Measurements from ENCODE around the gene PDX1. TPM values are rescaled to one million over a fixed set of nuclear protein-coding genes. Genes with fewer than 3 reads are reported as not detected.
A peak's percentile ranks its signal among the peaks of the same experiment; 100 is the strongest.

Gene PDX1
- total RNA-seq = under 1 TPM; 0.12 to 0.24 TPM
- not detected for polyA plus RNA-seq (ENCODE audit: insufficient read depth, low read depth, low replicate concordance)
- long read RNA-seq, donor 1 = 0 reads
- long read RNA-seq, donor 2 = 0 reads

DNA sequence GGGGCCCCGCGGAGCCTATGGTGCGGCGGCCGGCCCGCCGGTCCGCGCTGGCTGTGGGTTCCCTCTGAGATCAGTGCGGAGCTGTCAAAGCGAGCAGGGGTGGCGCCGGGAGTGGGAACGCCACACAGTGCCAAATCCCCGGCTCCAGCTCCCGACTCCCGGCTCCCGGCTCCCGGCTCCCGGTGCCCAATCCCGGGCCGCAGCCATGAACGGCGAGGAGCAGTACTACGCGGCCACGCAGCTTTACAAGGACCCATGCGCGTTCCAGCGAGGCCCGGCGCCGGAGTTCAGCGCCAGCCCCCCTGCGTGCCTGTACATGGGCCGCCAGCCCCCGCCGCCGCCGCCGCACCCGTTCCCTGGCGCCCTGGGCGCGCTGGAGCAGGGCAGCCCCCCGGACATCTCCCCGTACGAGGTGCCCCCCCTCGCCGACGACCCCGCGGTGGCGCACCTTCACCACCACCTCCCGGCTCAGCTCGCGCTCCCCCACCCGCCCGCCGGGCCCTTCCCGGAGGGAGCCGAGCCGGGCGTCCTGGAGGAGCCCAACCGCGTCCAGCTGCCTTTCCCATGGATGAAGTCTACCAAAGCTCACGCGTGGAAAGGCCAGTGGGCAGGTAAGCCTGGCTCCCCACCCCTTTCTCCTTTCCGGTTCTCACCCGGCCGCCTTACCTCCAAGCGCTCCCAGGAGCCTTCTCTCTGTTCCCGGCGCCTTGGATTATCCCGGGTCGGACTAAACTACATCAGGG lies at the start of gene PDX1:
Gene PDX1 (plus strand): TSS at position 67 of the 743 bp plus-strand sequence. CDS start 139 bp downstream, at position 206.
- Histone ChIP-seq H3K4me3 (peak within 1 kb of the TSS in 1 of 2 donors; percentile 49), H3K4me1 (peaks cover 21% of the 10 kb centered on the region), H3K27ac (no peak within 1 kb of the TSS), H3K9me3 (no peaks in the 10 kb centered on the region), H3K27me3 (no peaks in the 10 kb centered on the region), H3K36me3 (ENCODE audit: low read depth, missing control alignments) (no peaks in the 10 kb centered on the region)
- DNase-seq = peak; percentile 58
- intact Hi-C loops (cut with DNase I; ENCODE audit: low total_unique reads) = no loop called here
- WGBS, 2 donors = 0 to 1% methylated on average over 8 to 43 of the region's 76 CpGs
- TF ChIP-seq CTCF (IDR thresholded peaks at IDR 0.05) = no peak
- TF ChIP-seq POLR2A (IDR thresholded peaks at IDR 0.05) = no peak

- Histone ChIP-seq H3K27ac (no peak overlapping the region), H3K4me1 (no peaks in the 10 kb centered on the region), H3K27me3 (no peaks in the 10 kb centered on the region), H3K9me3 (no peaks in the 10 kb centered on the region), H3K36me3 (ENCODE audit: low read depth, missing control alignments) (no peaks in the 10 kb centered on the region), H3K4me3 (no peak overlapping the region)
- no peak for DNase-seq
- TF ChIP-seq POLR2A (IDR thresholded peaks at IDR 0.05) (no peak), CTCF (IDR thresholded peaks at IDR 0.05) (no peak)
- intact Hi-C loops (cut with DNase I; ENCODE audit: low total_unique reads) = no loop called here
- WGBS, 2 donors = 86 to 87% methylated on average over 5 of the region's 5 CpGs
These were observed 41.5 kb upstream of the PDX1 start for GRCh38 chr13:27878274-27878673.

GRCh38 chr13:27889471-27889870 lies 30.3 kb upstream of the PDX1 start:
- H3K27ac ChIP-seq = no peak overlapping the region
- WGBS, 2 donors = 38 to 49% methylated on average over 5 of the region's 5 CpGs
- H3K4me1 ChIP-seq = no peaks in the 10 kb centered on the region
- TF ChIP-seq POLR2A (IDR thresholded peaks at IDR 0.05) (no peak), CTCF (IDR thresholded peaks at IDR 0.05) (no peak)
- no peaks in the 10 kb centered on the region for H3K27me3 ChIP-seq
- intact Hi-C loops (cut with DNase I; ENCODE audit: low total_unique reads) = no loop called here
- H3K4me3 ChIP-seq = no peak overlapping the region
- no peaks in the 10 kb centered on the region for H3K9me3 ChIP-seq
- H3K36me3 ChIP-seq (ENCODE audit: low read depth, missing control alignments) = no peaks in the 10 kb centered on the region
- no peak for DNase-seq

DNA sequence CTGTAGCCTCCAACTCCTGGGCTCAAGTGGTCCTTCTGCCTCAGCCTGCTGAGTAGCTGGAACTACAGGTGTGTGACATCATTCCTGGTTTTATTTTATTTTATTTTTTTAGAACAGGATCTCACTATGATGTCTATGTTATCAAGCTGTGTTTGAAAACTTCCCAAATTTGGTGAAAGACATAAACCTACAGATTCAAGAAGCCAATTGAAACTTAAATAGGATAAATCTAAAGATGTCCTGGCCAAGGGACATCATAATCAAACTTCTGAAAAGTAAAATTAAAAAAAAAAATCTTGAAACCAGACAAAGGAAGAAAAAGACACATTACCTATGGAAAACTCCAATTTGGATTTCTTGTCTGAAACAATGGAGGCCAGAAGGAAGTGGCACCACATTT lies 23.1 kb upstream of the PDX1 start:
- TF ChIP-seq POLR2A (IDR thresholded peaks at IDR 0.05) (no peak), CTCF (IDR thresholded peaks at IDR 0.05) (no peak)
- no peaks in the 10 kb centered on the region for H3K27me3 ChIP-seq
- intact Hi-C loops (cut with DNase I; ENCODE audit: low total_unique reads) = no loop called here

DNA sequence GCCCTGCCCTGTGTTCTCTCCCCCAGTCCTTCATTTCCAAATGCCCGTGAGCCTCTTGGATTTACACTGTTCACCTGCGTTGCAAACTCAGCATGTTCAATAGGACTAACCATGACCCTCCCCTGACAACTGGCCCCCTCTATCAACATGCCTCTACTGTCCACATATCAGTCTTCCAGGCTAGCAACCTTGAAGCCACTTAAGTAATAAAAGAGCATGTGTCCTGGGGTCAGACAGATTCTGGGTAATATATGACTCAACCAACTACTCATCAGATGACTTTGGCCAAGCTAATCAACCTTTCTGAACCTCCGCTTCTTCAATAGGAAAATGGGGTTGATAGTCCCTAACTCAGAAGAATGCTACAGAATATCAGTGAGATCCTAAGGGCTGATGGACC lies 15.1 kb upstream of the PDX1 start:
- TF ChIP-seq CTCF (IDR thresholded peaks at IDR 0.05) (no peak), POLR2A (IDR thresholded peaks at IDR 0.05) (no peak)
- H3K4me3 ChIP-seq = no peak overlapping the region
- intact Hi-C loops (cut with DNase I; ENCODE audit: low total_unique reads) = no loop called here
- H3K36me3 ChIP-seq (ENCODE audit: low read depth, missing control alignments) = no peaks in the 10 kb centered on the region
- H3K9me3 ChIP-seq = no peaks in the 10 kb centered on the region
- no peak overlapping the region for H3K27ac ChIP-seq
- no peaks in the 10 kb centered on the region for H3K27me3 ChIP-seq
- no peak for DNase-seq
- WGBS, 2 donors = 90 to 95% methylated on average over 3 of the region's 3 CpGs
- H3K4me1 ChIP-seq = no peaks in the 10 kb centered on the region

More for the DNA sequence above, 23.1 kb upstream of the PDX1 start:
- DNase-seq = no peak
- H3K4me1 ChIP-seq = no peaks in the 10 kb centered on the region
- no peak overlapping the region for H3K27ac ChIP-seq
- no peaks in the 10 kb centered on the region for H3K36me3 ChIP-seq (ENCODE audit: low read depth, missing control alignments)
- H3K9me3 ChIP-seq = no peaks in the 10 kb centered on the region
- H3K4me3 ChIP-seq = no peak overlapping the region

Measured in testis (tissue), 5 donors.